Measurements from ENCODE around the gene RUNX1. TPM values are rescaled to one million over a fixed set of nuclear protein-coding genes. Genes with fewer than 3 reads are reported as not detected.

RUNX1 gene
- polyA plus RNA-seq, 5 donors = 7.6 to 13.6 (median 8.9) TPM

DNA sequence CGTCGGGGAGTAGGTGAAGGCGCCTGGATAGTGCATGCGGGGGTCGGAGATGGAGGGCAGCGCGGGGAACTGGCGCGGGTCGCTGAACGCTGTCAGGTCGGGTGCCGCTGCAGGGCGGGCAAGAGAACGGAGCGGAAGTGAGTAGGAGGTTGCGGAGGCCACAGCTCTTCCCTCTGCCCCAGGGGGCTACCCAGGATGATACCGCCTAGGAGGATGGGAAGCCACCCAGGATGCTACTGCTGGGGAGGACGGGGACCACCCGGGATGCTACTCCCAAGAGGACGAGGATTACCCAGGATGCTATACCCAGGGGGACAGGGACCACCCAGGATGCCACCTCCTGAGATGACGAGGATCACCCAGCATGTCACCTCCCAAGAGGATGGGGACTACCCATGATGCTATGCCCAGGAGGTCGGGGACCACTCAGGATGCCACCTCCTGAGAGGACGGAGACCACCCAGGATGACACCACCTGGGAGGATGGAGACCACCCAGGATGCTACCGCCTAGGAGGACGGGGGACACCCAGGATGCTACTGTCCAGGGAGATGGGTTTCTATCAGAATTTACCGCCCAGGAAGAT is 256.5 kb downstream of the RUNX1 start:
- no peak for DNase-seq

DNA sequence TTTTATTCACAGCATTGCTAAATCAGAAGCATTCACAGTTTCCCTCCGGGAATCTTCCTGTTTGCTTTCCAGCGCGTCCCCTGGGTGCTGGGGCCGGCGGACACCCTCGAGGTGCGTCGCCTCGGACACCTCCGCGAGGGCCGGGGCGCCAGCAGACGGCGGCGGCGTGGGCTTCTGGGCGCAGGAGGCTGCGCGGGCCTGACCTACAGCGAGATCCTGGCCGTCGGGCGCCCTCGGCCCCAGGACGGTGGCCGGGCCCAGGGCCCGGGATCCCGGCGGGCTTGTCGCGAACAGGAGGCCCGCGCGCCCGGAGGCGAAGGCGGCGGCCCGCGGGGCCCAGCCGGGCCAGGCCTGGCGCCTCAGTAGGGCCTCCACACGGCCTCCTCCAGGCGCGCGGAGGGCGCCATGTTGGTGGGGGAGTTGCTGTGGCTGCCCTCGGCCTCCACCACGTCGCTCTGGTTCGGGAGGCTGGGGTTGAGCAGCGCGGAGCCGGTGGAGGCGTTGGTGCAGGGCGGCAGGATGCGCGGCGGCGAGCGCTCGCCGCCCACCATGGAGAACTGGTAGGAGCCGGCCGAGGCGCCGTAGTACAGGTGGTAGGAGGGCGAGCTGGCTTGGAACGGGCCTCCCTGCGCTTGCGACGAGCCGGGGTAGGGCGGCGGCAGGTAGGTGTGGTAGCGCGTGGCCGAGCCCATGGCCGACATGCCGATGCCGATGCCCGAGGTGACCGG is 257.2 kb downstream of the RUNX1 start:
- no peak for DNase-seq

DNA sequence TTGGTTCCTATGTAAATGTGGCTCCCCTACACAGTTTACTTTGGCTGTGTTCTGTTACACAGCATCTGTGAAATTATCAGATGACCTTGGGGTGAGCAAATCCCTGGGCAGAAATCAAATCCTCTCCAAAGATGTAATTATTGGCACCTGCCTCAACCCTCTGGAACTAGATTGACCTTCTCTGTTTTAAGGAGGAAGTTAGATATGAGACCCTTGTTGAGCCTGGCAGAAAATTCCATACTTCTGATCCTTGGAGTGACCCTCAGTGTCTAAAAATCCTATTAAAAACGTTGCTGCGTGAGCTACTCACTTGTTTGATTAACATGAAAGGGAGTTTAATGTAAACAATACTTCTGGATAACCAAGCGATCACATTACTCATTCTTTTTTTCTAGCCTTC is 258.3 kb downstream of the RUNX1 start:
- DNase-seq = no peak

DNA sequence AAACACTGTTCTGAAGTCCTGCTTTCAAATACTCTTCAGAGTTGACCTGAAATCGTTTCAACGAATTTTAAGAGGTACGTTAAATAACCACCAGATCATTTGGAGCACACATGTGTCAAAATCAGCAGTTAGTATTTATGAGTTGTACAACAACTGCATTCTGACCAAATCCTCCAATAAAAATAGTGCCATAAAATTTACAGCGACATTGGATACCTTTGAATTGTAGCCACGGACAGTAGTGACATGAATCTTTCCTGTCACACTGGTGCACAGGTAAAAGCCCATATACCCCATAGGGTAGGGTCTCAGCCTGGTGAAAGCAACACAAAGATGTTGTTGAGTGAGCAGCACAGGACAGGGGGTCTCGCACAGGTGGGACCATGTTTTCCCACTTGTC is 258.8 kb downstream of the RUNX1 start:
- DNase-seq = no peak

DNA sequence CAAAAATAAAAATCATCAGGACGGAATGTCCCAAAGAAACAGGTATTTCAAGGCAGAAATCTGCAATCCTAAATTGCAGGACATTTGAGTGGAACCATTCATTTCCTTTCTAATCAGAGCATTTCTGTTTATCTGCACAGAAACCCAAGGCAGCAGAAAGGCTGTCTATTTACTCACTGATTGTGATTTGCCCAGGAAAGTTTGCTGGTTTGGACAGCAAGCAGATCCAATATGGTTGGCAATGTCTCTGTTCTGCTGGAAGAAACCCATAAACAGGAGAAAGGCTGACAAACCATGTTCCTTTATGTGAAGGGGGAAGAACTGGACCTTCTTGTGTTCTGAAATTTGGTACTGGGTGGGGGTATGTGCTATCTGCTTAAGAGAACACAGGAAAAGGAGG is 260.2 kb downstream of the RUNX1 start:
- DNase-seq = no peak

DNA sequence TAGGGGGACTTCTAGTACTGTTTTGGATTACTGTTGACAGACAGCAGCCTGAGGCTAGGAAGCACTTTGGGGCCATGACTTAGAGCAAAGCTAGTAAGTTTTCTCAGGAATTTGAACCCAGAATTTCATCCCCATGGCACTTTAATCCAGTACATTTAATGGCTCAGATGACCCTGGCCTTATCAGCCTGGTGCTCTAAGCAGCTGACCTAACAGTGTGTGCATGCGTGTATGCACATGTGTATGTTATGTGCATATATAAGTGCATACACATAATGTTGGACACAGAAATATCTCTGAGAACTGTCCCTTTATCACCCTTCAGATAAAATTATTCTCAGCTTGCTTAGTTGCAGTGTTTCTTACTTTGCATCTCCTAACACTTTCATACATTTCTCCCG is 265.3 kb downstream of the RUNX1 start:
- DNase-seq = no peak

DNA sequence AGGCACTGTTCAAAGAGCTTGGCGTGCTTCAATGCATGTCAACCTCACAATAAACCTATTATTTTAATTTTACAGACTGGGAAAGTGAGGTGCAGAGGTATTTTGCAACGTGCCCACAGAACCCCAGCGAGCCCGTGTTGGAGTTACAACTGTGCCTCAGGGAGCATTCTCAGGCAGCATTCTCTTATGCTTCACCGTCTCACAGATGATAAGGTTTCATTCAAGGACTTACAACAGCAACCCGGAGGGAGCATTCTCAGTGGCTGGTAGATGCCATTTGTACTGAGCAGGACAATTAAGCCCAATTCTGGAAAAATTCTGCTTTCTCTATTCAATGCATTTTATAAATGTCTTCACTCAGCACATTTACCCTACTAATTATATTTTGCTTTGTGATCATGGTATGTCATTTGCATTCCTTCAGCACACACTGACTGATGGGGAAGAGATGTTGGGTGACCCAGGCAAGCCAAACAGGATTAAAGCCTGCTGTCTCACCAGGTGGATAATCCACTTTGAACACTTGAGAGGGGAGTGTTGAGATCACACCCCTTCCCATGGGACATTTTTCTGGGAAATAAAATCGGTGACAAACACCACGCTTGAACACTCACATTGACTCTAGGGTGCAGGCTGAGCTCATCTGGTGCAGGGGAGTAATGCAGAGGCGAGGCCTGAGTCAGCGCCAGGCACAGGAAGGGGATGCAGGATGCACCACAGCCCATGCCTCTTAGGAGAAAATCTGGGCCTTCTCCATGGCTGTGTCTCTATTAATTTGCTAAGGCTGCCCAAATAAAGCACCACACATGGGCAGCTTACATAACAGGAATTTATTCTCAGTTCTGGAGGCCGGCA is 266.4 kb downstream of the RUNX1 start:
- DNase-seq = no peak

DNA sequence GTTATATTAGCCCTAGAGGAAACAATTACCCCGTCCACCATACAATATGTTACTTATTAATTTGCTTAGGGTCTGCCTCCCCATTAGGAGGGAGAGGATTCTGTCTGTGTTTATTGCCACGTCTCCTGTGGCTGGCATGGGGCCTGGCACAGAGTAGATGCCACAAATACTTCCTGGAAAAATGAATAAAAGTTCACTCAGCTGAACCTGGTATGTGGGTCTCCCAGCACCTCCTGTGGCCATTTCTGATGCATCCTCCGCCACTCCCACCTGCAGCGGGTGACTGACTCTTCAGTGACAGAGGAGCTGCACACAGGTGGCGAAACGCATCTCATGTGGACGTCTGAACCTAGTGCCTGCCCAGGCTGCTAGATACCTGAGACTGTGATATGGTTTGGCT is 267.6 kb downstream of the RUNX1 start:
- DNase-seq = no peak

DNA sequence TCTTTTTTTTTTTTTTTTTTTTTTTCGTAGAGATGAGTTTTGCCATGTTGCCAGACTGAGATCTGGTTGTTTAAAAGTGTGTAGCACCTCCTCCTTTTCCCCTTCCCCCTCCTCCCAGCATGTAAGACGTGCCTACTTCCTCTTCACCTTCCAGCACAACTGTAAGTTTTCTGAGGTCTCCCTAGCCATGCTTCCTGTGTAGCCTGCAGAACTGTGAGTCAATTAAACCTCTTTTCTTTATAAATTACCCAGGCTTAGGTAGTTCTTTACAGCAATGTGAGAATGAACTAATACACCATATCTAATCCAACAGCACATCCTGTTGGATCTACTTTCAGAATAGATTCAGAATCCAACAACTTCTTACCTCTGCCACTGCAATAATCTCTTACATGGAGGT is 269.2 kb downstream of the RUNX1 start:
- no peak for DNase-seq

DNA sequence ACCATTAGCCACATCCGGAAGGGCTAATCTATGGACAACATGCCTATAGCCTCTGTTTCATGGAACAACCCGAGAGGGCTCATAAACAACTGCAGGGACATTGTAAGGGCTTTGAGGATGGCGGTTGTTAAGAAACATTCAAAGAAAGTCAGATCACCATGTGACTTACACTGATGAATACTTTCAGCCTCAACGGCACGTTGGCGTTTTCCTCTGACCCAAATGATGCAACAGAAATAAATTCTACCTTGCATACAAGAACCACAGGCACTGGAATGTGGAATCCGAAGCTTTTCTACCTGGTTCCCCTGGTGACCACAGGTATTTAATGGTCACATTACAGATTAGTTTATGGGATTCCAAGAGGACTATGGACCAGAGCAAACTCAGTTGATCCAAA is 273.3 kb downstream of the RUNX1 start:
- no peak for DNase-seq

DNA sequence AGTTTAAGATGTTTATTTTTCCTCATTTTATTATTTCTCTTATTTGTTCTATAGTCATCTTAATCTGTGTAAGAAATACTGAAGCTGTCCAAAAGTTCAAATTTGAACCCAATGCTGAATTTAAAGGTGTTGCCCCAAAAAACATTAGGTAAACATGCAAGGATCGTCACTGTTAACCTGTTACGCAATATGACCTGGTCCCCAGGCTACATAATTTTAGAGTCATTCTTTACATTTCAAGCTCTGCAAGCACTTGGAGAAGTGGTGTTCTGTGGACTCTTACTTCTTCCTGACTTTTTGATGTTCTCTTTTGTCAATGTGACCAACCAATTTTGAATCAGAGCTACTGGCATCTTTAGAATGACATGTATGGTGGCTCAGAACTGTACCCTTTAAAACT is 274.4 kb downstream of the RUNX1 start:
- no peak for DNase-seq

DNA sequence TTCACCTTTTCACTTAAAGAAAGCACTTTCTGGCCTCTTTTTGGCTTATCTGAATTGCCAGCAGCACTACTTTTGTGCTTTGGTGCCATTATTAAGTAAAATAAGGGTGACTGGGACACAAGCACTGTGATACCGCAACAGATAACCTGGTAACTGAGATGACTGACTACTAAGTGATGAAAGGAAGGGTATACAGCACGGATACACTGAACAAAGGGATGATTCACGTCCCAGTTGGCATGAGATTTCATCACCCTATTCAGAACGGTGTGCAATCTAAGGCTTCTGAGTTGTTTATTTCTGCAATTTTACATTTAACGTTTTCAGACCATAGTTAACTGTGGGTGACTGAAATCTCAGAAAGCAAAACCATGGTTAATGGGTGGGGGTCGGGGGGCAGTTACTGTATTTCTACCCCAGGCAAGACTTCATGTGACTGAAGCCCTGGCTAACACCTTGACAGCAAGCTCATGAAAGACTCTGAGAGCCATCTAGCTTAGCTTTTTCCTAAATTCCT is 277.5 kb downstream of the RUNX1 start:
- DNase-seq = no peak

DNA sequence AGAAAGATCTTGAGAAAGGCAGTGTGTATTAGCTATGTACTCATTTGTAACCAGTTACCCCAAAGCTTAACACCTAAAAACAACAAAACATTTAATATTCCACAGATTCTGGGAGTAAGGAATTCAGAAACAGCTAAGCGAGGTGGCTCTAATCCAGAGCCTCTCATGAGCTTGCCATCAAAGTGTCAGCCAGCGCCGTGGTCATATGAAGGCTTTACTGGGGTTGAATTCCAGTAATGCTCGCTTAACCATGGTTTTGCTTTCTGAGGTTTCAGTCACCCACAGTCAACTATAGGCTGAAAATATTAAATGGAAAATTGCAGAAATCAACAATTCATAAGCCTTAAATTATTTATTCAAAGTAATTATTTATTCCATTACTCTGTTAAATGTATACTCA is 278.5 kb downstream of the RUNX1 start:
- DNase-seq = no peak

DNA sequence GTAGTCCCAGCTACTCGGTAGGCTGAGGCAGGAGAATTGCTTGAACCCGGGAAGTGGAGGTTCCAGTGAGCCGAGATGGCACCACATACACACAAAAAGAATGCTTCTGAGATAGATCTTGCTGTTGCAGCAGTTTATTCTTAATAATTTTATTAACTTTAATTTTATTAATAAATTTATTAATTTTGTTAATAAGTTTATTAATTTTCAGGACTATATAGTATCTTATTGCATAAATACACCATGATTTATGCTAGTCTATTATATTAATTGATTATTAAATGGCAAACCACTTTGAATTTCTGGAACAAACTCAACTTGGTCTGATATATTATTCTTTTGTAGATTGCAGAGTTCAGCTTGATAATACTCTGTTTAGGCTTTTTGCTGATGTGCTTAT is 280.8 kb downstream of the RUNX1 start:
- no peak for DNase-seq

DNA sequence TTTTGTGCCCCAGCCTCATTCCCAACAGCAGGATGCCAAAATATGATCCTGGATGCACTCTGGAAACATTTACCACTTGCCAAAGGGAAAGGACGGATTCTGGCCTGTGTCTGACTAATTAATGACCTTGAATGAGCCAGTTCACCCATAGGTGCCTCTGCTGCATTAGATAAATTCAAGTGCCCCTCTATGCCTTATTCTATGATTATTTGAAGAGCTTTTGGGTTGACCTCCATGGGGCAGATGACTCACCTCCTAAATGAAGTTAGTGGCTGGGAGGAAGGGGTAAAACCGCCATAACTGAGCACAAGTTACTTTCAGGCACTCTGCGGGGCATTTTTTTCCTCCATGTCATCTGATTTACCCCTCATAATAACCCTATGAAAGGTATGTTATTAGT is 282.2 kb downstream of the RUNX1 start:
- no peak for DNase-seq

DNA sequence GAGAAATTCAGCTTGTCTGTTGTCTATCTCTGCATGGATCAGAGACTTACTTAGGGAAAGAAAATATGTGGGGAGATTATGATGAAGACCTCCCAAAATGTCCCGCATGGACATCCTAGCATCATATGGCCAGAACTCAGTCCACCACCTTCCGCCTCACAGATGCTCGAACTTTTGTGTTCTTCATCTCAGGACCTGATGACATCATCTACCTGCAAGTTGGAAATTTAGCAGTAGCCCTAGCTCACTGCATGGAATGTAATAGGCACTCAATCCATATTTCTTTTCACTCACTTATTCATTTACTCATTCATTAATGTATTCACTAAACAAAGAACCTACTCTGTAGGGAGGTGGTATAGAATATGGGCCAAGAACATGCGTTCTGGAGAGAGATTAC is 283.5 kb downstream of the RUNX1 start:
- DNase-seq = no peak

DNA sequence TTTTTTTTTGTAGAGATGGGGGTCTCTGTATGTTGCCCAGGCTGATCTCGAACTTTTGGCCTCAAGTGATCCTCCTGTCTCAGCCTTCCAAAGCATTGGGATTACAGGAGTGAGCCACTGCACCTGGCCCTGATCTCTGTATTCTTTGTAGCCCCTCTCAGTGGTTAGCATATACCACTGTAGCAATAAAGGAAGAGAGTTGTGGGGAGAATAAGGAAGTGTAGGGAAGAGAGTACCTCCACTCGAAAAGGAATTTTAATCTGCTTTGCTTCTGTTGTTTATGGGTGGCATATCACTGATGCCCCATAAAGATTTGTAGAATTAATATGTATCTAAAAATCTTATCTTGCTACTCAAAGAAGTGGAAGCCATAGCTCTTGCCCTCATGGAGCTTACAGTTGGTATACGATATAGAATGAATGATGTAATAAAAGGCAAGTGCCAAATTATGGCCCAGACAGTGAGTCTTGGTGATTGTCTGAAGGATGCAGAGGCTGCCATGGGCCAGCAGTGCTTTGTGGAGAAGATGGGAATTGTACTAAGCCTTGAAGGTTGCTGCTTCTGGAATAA is 284.3 kb downstream of the RUNX1 start:
- DNase-seq = no peak

DNA sequence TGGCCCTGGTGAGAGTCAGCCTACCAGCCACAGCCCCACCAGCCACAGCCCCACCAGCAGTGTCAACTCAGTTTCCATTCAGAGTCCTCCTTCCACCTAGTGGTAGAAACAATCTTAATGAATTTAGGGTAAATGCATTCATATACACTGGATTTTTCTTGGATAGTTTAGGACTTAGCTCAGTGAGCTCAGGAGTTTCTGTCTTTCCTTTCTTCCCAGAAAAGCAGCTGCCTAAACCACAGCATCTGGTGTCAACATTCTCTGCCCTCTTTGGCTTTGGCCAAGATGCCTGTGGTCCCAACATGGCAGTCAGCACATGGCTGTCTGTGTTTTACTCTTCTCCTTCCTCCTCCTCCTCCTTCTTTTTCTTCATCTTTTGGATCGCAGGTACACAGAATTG is 286.3 kb downstream of the RUNX1 start:
- no peak for DNase-seq

DNA sequence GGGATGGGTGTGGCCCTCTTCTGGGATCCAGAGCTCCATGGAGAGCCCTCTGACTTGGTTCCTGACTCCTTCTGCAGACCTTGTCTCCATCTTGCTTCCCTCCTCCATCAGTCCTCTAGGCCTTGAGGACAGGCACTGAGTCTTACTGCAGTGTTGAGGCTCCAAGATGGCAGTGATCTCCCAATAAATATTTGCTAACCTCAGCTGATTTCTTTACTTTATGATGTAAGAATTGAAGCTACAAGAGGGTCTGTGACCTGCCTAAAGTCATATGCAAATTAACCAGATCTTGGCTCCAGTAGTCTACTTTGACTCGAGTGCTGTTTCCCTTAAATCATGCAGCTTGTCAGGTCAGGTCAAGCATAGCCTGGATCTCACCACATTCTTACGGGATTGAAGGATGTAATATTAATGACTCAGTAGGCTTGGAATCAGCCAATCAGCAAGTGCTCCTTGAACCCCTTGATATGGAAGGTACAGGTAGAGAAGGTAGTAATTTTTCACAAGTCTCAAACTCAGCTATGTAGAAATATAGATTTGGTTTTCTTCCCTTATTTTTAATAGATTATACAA is 287.3 kb downstream of the RUNX1 start:
- no peak for DNase-seq

DNA sequence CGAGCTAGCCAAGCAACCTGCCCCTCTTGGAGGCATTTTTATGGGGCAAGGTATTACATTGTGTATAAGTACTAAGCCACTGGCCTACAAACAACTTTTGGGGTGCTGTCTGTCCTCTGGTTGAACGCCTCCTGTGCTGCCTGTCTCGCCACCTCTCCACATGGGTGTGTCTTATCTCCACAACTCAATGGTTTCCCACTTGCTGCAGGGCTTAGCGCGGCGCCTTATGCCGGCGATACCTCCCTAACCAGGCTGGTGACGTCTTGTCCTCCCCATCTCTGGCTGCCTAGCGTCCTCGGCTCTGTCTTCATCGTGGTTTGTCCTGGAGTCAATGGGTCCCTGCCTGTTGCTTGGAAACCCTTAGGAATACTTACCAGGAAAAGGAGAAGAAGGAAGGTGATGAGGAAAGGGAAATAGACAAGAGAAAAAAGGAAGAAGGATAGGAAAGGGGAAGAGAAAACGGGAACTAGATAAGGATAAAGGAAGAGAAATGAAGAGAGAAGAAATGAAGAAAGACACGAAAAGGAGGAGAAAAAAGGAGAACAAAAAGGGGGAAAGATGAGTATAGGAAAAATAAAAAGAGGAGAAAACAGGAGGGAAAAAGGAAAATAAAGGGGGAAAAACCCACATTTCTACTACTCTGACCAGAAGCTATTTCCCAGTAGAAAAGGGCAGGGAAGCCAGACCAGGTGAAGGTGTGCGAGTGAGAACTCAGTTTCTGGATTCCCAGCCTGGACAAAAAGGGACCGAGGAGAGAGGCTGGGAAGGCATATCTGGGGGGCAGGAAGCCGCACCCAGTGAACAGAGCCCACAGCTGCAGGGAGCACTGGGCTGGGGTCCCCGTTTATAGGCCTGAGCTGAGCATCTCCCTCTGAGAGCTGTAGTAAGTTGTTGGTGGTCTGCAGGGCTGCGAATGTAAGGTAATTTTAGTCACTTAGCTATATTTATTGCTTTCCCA is 294.1 kb downstream of the RUNX1 start:
- DNase-seq = no peak

DNA sequence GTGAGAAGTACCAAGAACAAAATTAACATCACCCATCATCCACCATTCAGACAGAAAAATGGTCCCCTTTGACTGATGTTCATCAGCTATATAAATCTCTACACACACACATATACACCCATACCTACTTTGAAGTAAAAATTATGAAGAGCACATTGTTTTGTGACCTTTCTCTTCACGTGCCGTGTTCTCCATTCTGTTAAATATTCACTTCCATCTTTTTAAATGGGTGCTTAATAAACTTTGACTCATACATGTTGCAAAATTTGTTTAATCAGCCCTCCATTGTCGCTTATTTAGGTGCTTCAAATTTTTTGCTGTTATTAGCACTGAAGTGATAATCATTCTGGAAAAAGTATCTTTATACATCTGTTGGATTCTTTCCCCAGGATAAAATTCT is 300.2 kb downstream of the RUNX1 start:
- no peak for DNase-seq

Data from right lung (tissue), 5 donors.